Left kidney (tissue), 2 donors: Measurements from ENCODE around the gene QPCT. TPM values are rescaled to one million over a fixed set of nuclear protein-coding genes. Genes with fewer than 3 reads are reported as not detected.
"Not testable (repeated sequence)": the region's sequence is repeated elsewhere in the genome, so short reads cannot be mapped to it uniquely, and the experiment has no call there.

Experiments
- DNase-seq: peaks from one replicate; pipeline ENCODE4 v3.0.0-alpha.2; 2013
- polyA plus RNA-seq: library from polyadenylated mRNA; unstranded; fragments of 120-200 nt; gene quantifications from one replicate; pipeline ENCODE4 v1.2.1, GENCODE V29; 2013; ENCODE audit not compliant: insufficient read length

QPCT gene
- polyA plus RNA-seq, 1 donor, result 13.2 TPM

GRCh38 chr2:37389989-37390765 is 45.7 kb downstream of the QPCT start:
- DNase-seq, result peak; percentile 38

GRCh38 chr2:37390777-37391176 is 46.3 kb downstream of the QPCT start:
- no peak for DNase-seq

- no peak for DNase-seq
Measured at GRCh38 chr2:37391711-37392110, 47.3 kb downstream of the QPCT start.

- no peak for DNase-seq
Measured at GRCh38 chr2:37392428-37392827, 48.0 kb downstream of the QPCT start.

- DNase-seq, result no peak
Measured at GRCh38 chr2:37394263-37394662, 49.8 kb downstream of the QPCT start.

GRCh38 chr2:37394796-37395555 is 50.5 kb downstream of the QPCT start:
- no peak for DNase-seq

- no peak for DNase-seq
Measured at GRCh38 chr2:37396890-37397565, 52.6 kb downstream of the QPCT start.

- no peak for DNase-seq
Measured at GRCh38 chr2:37398990-37399389, 54.6 kb downstream of the QPCT start.

- no peak for DNase-seq
Measured at GRCh38 chr2:37400041-37400440, 55.6 kb downstream of the QPCT start.

GRCh38 chr2:37402636-37403035 is 58.2 kb downstream of the QPCT start:
- DNase-seq, result no peak

GRCh38 chr2:37405781-37406180 is 61.4 kb downstream of the QPCT start:
- no peak for DNase-seq

GRCh38 chr2:37412231-37412630 is 67.8 kb downstream of the QPCT start:
- no peak for DNase-seq

GRCh38 chr2:37413911-37414469 is 69.6 kb downstream of the QPCT start:
- not testable (repeated sequence) for DNase-seq

GRCh38 chr2:37414470-37414949 is 70.1 kb downstream of the QPCT start:
- peak; percentile 65 for DNase-seq

GRCh38 chr2:37415128-37415820 is 70.8 kb downstream of the QPCT start:
- no peak for DNase-seq

GRCh38 chr2:37417321-37417720 is 72.9 kb downstream of the QPCT start:
- no peak for DNase-seq

- no peak for DNase-seq
Measured at GRCh38 chr2:37418956-37419355, 74.5 kb downstream of the QPCT start.

- DNase-seq, result no peak
Measured at GRCh38 chr2:37421686-37422085, 77.3 kb downstream of the QPCT start.

GRCh38 chr2:37422816-37423215 is 78.4 kb downstream of the QPCT start:
- no peak for DNase-seq
